GM19372 (cell line): ENCODE data around the gene PSEN1.
"Not testable (repeated sequence)": the region's sequence is repeated elsewhere in the genome, so short reads cannot be mapped to it uniquely, and the experiment has no call there.

Source experiments
- ATAC-seq: cut with Tn5 transposase; IDR thresholded peaks from one replicate; pipeline ENCODE4 v1.9.1; 2021; ENCODE audit warnings: mild to moderate bottlenecking, low read depth, moderate library complexity; ENCODE audit not compliant: unreplicated experiment

PSEN1 gene

GRCh38 chr14:73162251-73162650 is 25.9 kb downstream of the PSEN1 start:
- ATAC-seq: no peak

GRCh38 chr14:73166399-73166798 is 30.1 kb downstream of the PSEN1 start:
- ATAC-seq: no peak

- no peak for ATAC-seq
Observed at GRCh38 chr14:73167727-73168126, 31.4 kb downstream of the PSEN1 start.

GRCh38 chr14:73168274-73168673 is 32.0 kb downstream of the PSEN1 start:
- ATAC-seq: no peak

- no peak for ATAC-seq
Observed at GRCh38 chr14:73168691-73169090, 32.4 kb downstream of the PSEN1 start.

GRCh38 chr14:73169855-73170254 is 33.5 kb downstream of the PSEN1 start:
- not testable (repeated sequence) for ATAC-seq

- ATAC-seq: no peak
Observed at GRCh38 chr14:73170686-73171085, 34.4 kb downstream of the PSEN1 start.

- no peak for ATAC-seq
Observed at GRCh38 chr14:73172500-73172899, 36.2 kb downstream of the PSEN1 start.

GRCh38 chr14:73173092-73173735 is 36.9 kb downstream of the PSEN1 start:
- ATAC-seq: no peak

- ATAC-seq: no peak
Observed at GRCh38 chr14:73176685-73177084, 40.4 kb downstream of the PSEN1 start.

GRCh38 chr14:73180385-73180805 is 44.1 kb downstream of the PSEN1 start:
- no peak for ATAC-seq

- ATAC-seq: not testable (repeated sequence)
Observed at GRCh38 chr14:73180969-73181368, 44.7 kb downstream of the PSEN1 start.

- no peak for ATAC-seq
Observed at GRCh38 chr14:73188501-73188911, 52.2 kb downstream of the PSEN1 start.

GRCh38 chr14:73189651-73190050 is 53.3 kb downstream of the PSEN1 start:
- ATAC-seq: no peak

- no peak for ATAC-seq
Observed at GRCh38 chr14:73191441-73191840, 55.1 kb downstream of the PSEN1 start.

GRCh38 chr14:73194306-73194705 is 58.0 kb downstream of the PSEN1 start:
- not testable (repeated sequence) for ATAC-seq

- no peak for ATAC-seq
Observed at GRCh38 chr14:73198253-73198652, 61.9 kb downstream of the PSEN1 start.

GRCh38 chr14:73203527-73203926 is 67.2 kb downstream of the PSEN1 start:
- ATAC-seq: no peak

- no peak for ATAC-seq
Observed at GRCh38 chr14:73207615-73208014, 71.3 kb downstream of the PSEN1 start.

- no peak for ATAC-seq
Observed at GRCh38 chr14:73208390-73208789, 72.1 kb downstream of the PSEN1 start.

GRCh38 chr14:73208846-73209245 is 72.5 kb downstream of the PSEN1 start:
- no peak for ATAC-seq

GRCh38 chr14:73209953-73210352 is 73.6 kb downstream of the PSEN1 start:
- ATAC-seq: no peak
